ENCODE results near the gene SMG1.
A peak's percentile ranks its signal among the peaks of the same experiment; 100 is the strongest.
"Not testable (repeated sequence)": the region's sequence is repeated elsewhere in the genome, so short reads cannot be mapped to it uniquely, and the experiment has no call there.

SMG1 gene

GRCh38 chr16:18932243-18932987, 6.2 kb upstream of the SMG1 start:
- no peak for DNase-seq

GRCh38 chr16:18931756-18932155, 5.5 kb upstream of the SMG1 start:
- no peak for DNase-seq

DNA sequence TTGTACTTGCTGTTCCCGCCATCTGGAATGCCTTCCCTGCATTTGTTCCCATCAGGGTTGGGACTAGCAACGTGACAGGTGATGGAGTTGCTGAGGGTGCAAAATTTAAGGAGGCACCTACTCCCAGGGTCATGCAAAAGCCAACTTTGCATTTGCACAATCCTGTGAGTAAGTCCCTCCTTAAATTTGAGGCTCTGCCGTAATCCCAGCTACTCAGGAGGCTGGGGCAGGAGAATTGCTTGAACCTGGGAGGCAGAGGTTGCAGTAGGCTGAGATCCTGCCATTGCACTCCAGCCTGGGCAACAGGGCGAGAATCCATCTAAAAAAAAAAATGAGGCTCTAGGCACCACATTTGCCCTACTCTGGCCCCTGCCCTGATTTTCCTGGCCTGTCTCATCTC, 3.9 kb upstream of the SMG1 start:
- not testable (repeated sequence) for DNase-seq

DNA sequence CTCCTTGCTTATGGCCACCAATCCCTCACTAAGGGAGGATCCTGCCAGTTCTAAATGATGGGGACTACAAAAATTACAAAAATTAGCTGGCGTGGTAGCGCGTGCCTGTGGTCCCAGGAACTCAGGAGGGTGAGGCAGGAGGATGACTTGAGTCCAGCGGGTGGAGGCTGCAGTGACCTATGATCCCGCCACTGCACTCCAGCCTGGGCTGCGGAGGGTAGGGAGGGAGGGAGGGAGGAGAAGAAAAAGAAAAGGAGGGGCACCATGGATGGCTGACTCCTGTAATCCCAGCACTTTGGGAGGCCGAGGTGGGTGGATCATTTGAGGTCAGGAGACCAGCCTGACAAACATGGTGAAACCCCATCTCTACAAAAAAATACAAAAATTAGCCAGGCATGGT, 1.9 kb upstream of the SMG1 start:
- not testable (repeated sequence) for DNase-seq

DNA sequence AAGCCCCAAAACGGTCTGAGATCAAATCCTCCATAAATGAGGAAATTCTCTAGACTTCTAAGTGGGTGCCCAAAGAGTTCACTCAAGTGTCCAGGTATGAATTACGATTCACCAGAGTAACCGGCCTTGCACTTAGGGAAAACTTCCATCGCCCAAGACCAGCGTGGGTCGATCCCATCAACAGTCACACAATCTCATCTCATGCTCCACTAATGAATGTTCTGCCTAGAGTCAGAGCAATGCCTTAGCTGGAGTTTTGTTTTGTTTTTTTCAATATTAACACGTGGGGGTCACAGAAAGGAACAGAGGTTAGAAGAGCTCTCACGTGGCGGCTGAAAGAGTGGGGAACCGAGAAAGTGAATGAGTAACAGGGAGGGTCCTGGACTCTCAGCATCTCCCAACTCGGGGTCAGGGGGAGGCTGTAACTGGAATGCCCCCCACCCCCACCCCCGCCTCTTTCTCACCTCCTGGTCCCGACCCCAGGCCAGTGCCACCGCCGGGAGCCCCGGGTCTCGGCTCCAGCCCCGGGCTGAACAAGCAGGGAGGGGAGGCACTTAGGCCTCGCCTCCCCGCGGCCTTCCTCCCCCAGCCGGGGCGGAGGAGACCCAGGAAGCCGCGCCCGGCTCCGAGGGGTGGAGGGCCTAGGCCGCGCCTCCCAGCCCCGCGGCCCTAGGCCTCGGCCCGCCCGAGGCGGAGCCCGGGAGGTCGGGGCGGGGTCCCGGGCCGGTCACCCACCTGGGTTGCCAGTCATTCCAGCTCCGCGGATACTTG, 808 bp downstream of the SMG1 start:
- DNase-seq, result peak; percentile 55 to 64

DNA sequence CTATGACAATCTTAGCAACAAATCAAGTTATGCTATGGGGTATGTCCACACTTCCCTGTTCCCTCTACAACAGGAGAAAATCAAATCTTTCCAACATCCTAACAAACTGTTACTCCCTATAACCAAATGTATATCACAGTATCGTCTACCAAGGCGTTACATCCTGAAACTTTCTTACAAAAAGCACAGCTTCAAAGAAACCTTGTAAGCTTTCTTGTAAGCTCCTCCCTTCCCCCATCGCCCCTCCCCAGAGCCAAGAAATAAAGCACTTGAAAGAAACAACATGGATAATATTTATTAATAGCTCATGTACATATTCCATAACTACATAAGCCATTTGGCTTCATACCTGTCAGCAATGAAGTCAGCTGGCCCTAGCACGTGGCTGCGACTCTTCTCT, 2.3 kb downstream of the SMG1 start:
- not testable (repeated sequence) for DNase-seq

GRCh38 chr16:18923124-18923523, 3.1 kb downstream of the SMG1 start:
- DNase-seq, result not testable (repeated sequence)

DNA sequence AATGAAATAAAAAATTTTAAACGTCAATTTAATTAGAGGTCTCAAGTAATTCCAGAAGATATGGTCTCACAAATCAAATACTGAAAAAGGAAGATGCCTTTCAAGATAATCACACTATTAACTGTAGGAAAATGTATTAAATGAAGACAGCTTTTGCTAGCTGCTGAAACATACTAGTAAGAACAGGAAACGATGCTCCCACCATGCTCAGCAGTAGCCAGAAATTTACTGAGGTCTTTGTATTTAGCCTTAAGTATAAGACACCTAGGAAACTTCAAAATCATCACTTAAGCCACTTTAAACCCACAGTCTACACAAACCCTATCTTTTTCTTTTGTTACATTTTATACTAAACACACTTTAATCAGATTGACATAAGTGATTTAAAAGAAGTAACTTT, 16.6 kb downstream of the SMG1 start:
- DNase-seq, result not testable (repeated sequence)

DNA sequence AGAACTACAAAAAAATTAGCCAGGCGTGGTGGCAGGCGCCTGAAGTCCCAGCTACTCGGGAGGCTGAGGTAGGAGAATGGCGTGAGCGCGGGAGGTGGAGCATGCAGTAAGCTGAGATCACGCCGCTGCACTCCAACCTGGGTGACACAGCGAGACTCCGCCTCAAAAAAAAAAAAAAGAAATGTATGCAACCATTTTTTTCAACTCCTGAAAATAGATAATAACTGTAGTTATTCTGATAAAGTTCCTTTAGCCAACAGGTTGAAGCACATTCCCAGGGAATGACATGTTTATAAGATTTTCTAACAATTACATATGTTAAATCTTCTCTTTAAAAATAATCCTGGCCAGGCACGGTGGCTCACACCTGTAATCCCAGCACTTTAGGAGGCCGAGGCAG, 17.5 kb downstream of the SMG1 start:
- not testable (repeated sequence) for DNase-seq

DNA sequence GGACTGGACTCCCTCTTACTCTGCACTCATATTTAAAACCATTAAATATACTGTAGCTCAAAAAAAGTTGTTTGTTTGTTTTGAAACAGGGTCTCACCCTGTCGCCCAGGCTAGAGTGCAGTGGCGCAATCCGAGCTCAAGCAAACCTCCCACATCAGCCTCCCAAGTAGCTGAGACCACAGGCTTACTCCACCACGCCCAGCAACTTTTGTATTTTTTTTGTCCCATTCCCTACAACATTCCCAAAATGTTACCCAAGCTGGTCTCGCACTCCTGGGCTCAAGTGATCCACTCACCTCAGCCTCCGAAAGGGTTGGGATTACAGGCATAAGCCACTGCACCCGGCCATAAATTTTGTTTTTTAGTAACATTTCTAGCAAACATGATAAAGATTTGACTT, 23.4 kb downstream of the SMG1 start:
- not testable (repeated sequence) for DNase-seq

DNA sequence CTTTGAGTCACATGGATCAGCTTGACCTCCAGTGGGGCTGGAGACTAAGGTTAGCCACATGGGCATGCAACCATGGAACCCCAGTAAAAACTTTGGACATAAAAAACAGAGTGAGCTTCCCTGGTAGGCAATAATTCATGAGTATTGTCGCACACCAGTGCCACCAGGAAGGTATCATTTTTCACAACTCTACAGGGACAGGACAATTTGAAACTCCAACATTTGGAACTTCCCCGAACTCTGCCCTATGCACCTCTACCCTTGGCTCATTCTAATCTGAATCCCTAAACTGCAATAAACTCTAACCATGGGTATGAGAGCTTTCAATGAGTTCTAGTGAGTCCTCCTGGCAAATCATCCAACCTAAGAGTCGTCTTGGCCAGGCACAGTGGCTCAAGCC, 24.2 kb downstream of the SMG1 start:
- not testable (repeated sequence) for DNase-seq

- not testable (repeated sequence) for DNase-seq
Observed at GRCh38 chr16:18901194-18901593, 25.0 kb downstream of the SMG1 start.

GRCh38 chr16:18884456-18884855, 41.8 kb downstream of the SMG1 start:
- DNase-seq, result not testable (repeated sequence)

DNA sequence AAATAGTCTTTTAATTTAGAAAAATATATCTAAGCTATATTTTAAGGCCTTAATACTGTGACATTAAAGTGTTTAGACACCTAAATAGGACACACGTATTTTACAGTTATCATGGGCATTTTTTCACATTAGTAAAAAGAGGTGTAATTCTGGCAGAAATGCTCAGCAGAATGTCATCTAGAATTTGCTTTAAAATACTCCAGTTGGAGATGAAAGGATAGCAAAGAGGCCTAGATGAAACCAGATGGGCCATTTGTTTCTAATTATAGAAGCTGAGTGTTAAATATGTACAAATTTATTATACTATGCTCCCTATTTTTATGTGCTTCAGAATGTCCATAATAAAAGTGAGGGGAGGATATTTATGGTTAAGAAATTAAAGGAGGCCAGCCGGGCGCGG, 48.5 kb downstream of the SMG1 start:
- not testable (repeated sequence) for DNase-seq

DNA sequence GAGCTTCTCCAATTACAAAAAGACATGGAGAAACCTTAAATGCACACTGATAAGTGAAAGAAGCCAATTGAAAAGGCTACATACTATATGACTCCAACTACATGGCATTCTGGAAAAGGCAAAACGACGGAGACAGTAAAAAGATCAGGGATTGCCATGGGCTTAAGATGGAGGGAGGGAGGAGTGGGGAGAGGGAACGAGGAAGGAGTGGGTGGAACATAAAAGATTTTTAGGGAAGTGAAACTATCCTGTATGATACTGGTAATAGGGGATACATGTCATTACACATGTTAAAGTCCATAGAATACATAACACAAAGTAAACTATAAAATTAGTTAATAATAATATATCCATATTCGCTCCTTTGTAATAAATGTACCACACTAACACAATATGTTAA, 48.9 kb downstream of the SMG1 start:
- DNase-seq, result not testable (repeated sequence)

- not testable (repeated sequence) for DNase-seq
Observed at GRCh38 chr16:18876301-18876700, 49.9 kb downstream of the SMG1 start.

- DNase-seq, result not testable (repeated sequence)
Observed at GRCh38 chr16:18869043-18869771, 57.0 kb downstream of the SMG1 start.

DNA sequence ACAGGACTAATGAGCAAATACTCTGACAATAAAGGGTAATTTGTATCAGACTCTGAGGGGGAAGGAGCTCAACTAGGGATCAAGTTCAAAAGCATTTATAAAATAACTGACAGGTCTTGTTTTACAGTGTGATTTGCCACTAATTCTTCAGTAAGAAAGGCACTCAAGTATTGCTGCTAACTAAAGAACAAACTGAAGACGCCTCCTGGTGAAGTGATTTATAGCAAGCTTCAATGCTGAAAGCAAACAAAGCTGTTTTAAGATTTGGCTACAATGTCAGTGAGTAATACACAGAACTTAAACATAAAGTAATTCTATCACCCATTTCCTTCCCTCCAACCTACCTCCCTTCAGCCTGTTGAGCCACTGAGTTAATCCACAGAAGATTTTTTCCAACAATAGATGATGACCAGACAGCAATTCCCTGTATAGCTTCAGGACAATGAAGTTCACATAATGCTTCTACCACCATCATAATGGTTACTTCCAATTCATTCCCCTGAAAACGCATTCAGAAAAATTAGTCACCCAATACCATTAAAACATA, 59.9 kb downstream of the SMG1 start:
- DNase-seq, result not testable (repeated sequence)

GRCh38 chr16:18862891-18863290, 63.3 kb downstream of the SMG1 start:
- DNase-seq, result not testable (repeated sequence)

DNA sequence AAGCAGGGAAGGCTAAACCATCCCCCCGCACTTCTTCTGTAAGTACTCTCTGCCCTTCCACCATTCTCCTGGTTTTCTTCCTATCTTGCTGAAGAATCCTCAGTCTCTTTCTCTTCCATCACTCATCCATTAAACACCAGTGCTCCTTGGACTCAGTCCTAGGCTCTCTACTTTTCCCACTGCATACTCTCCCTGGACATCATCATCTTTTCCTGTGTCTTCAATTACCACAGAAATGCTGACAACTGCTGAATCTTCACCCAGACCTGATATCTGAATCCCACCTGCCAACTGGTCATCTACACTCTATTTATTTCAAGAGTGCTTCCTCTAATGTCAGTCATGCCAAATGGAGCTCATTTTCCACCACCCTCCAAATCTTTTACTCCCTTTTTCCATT, 71.0 kb downstream of the SMG1 start:
- DNase-seq, result no peak

- no peak for DNase-seq
Observed at GRCh38 chr16:18853694-18854093, 72.5 kb downstream of the SMG1 start.

GRCh38 chr16:18852647-18853046, 73.6 kb downstream of the SMG1 start:
- DNase-seq, result no peak

DNA sequence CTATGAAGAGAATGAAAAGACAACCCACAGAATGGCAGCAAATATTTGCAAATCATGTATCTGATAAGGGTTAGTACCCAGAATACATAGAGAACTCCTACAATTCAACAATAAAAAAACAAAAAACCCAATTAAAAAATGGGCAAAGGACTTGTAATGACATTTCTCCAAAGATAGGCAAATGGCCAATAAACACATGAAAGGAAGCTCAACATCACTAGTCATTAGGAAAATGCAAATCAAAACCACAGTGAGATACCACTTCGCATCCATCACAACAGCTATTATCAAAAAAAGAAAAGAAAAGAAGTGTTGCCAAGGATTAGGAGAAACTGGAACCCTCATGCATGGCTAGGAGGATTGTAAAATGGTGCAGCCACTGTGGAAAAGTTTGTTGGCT, 79.8 kb downstream of the SMG1 start:
- no peak for DNase-seq
